Common myeloid progenitor, CD34-positive (primary cell): ENCODE measurements around the gene CAPN11.
A peak's percentile ranks its signal among the peaks of the same experiment; 100 is the strongest.

Experiments
- CTCF ChIA-PET: fragments of 350-600 bp; sonication (Branson Sonifier 250); formaldehyde crosslinking; loops from one replicate; lab custom pipeline; 2021; ENCODE audit warnings: antibody characterized with exemption; lab: Charles Lee
- POLR2A ChIA-PET: fragments of 350-600 bp; sonication (Branson Sonifier 250); formaldehyde crosslinking; loops from one replicate; lab custom pipeline; 2021; ENCODE audit warnings: antibody characterized with exemption; lab: Charles Lee
- DNase-seq, 3 donors: peaks; one replicate each; pipeline versions ENCODE4 v3.0.0 to v3.0.0-alpha.2; 2013
- H3K27ac ChIP-seq, 2 experiments: 1 replicate in 1 of 2; 2 replicates in 1 of 2; pipeline ENCODE4 v1.7.0; 2013; ENCODE audit warnings: inconsistent platforms in 2 of 2, low read length in 2 of 2, mild to moderate bottlenecking in 2 of 2, low read depth in 1 of 2, moderate library complexity in 1 of 2; ENCODE audit not compliant: severe bottlenecking in 2 of 2, insufficient read depth in 1 of 2, poor library complexity in 1 of 2
- H3K27me3 ChIP-seq, 5 experiments: replicated peaks in 2 of 5; 1 replicate in 3 of 5; 2 replicates in 2 of 5; pipeline versions ENCODE4 v1.6.1 to v1.7.0; 2013; ENCODE audit warnings: low read length in 4 of 5, mild to moderate bottlenecking in 2 of 5, moderate library complexity in 2 of 5, inconsistent platforms in 1 of 5; ENCODE audit not compliant: insufficient read depth in 5 of 5, control insufficient read depth in 4 of 5
- H3K36me3 ChIP-seq, 4 experiments: 1 replicate in 2 of 4; 2 replicates in 2 of 4; pipeline versions ENCODE4 v1.6.1 to v1.7.0; 2013; ENCODE audit warnings: low read length in 3 of 4, control low read depth in 1 of 4, mild to moderate bottlenecking in 1 of 4; ENCODE audit not compliant: control insufficient read depth in 4 of 4, insufficient read depth in 4 of 4
- H3K4me1 ChIP-seq, 4 experiments: 1 replicate in 3 of 4; 2 replicates in 1 of 4; pipeline versions ENCODE4 v1.6.1 to v1.7.1; 2013; ENCODE audit warnings: low read length in 3 of 4, mild to moderate bottlenecking in 3 of 4, control low read depth in 1 of 4, inconsistent platforms in 1 of 4, moderate library complexity in 1 of 4; ENCODE audit not compliant: control insufficient read depth in 4 of 4, insufficient read depth in 4 of 4; ENCODE audit errors: control extremely low read depth in 1 of 4
- H3K4me3 ChIP-seq, 7 experiments: 1 replicate in 4 of 7; 2 replicates in 3 of 7; pipeline versions ENCODE4 v1.5.1 to v1.7.0; 2013; ENCODE audit warnings: mild to moderate bottlenecking in 7 of 7, low read length in 6 of 7, moderate library complexity in 6 of 7, inconsistent platforms in 2 of 7, low read depth in 2 of 7, control low read depth in 1 of 7; ENCODE audit not compliant: insufficient read depth in 4 of 7, control insufficient read depth in 1 of 7; ENCODE audit errors: extremely low read depth in 1 of 7
- H3K9me3 ChIP-seq, 5 experiments: 1 replicate in 4 of 5; 2 replicates in 1 of 5; pipeline versions ENCODE4 v1.6.1 to v1.7.1; 2013; ENCODE audit warnings: low read length in 4 of 5, mild to moderate bottlenecking in 2 of 5, inconsistent platforms in 1 of 5, low read depth in 1 of 5, moderate library complexity in 1 of 5; ENCODE audit not compliant: control insufficient read depth in 4 of 5, insufficient read depth in 2 of 5; ENCODE audit errors: control extremely low read depth in 1 of 5
- WGBS: methylation state at CpG from one replicate; pipeline ENCODE4 v1.1.5; 2013; ENCODE audit not compliant: insufficient coverage; 5-methylcytosine and 5-hydroxymethylcytosine counted together

The CAPN11 gene

DNA sequence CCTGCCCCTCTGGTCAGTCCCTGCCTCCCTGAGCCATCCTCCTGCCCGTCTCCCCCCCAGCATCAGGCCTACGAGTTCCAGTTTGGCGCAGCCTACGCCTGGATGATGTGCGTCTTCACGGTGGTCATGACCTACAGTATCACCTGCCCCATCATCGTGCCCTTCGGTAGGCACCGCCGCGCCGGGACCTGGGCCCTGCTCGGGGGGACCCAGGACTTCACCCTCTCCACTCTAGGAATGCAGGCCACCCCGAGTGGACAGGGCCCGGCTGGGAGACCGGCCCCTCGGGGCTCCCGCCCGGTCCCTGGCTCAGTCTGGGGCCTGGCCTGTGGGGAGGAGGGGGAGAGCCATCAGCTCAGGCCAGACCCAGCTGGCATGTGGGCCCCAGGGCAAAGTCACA lies 6.1 kb upstream of the CAPN11 start:
- Histone ChIP-seq H3K9me3 (no peaks in the 10 kb centered on the region), H3K27me3 (peaks cover 0 to 4% (median 0%) of the 10 kb centered on the region in 5 experiments), H3K4me1 (peaks cover 0 to 12% (median 3%) of the 10 kb centered on the region in 4 experiments), H3K4me3 (no peak overlapping the region), H3K36me3 (no peaks in the 10 kb centered on the region), H3K27ac (no peak overlapping the region)
- WGBS, result 100% methylated on average over 17 of the region's 19 CpGs
- no peak for DNase-seq
- ChIA-PET POLR2A (no interaction called here), CTCF (interaction anchor here (1.1 to 4.2 kb wide), 6 partner anchors 8 to 55 kb away, joined by 3 to 51 read pairs (median 4); no protein-coding TSS in a partner anchor)

DNA sequence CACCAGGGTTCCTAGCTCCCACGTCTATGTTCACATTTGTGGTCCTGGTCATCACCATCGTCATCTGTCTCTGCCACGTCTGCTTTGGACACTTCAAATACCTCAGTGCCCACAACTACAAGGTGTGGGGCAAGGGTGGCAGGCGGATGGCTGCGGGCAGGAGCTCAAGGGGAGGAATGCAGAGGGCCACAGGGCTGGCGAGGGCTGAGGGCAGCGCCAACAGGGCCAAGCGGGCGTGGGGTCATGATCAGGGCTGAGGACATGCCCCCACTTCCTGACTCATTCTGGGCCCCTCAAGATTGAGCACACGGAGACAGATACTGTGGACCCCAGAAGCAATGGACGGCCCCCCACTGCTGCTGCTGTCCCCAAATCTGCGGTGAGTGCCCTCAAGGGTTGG lies 4.6 kb upstream of the CAPN11 start:
- peaks cover 0 to 4% (median 0%) of the 10 kb centered on the region in 5 experiments for H3K27me3 ChIP-seq
- WGBS, result 96% methylated on average over 9 of the region's 12 CpGs
- H3K27ac ChIP-seq, result no peak overlapping the region
- DNase-seq, result no peak
- H3K9me3 ChIP-seq, result no peaks in the 10 kb centered on the region
- no peaks in the 10 kb centered on the region for H3K36me3 ChIP-seq
- no peak overlapping the region for H3K4me3 ChIP-seq
- POLR2A ChIA-PET, result no interaction called here
- CTCF ChIA-PET, result interaction anchor here (0.6 to 4.2 kb wide), 11 partner anchors 8 to 166 kb away, joined by 3 to 51 read pairs (median 3); no protein-coding TSS in a partner anchor
- H3K4me1 ChIP-seq, result peaks cover 0 to 12% (median 3%) of the 10 kb centered on the region in 4 experiments

- Histone ChIP-seq H3K27ac (no peak overlapping the region), H3K27me3 (no peaks in the 10 kb centered on the region), H3K9me3 (no peaks in the 10 kb centered on the region), H3K36me3 (no peaks in the 10 kb centered on the region), H3K4me1 (peaks cover 0 to 12% (median 2%) of the 10 kb centered on the region in 4 experiments), H3K4me3 (no peak overlapping the region)
- 99% methylated on average over 7 of the region's 9 CpGs for WGBS
- POLR2A ChIA-PET, result interaction anchor here (0.5 kb wide), 1 partner anchor 347 kb away, joined by 3 read pairs; no protein-coding TSS in a partner anchor
- no peak for DNase-seq
- CTCF ChIA-PET, result interaction anchor here (0.9 to 4.2 kb wide), 5 partner anchors 20 to 149 kb away, joined by 3 to 51 read pairs (median 3); no protein-coding TSS in a partner anchor
Measured at GRCh38 chr6:44156494-44157151, 2.0 kb upstream of the CAPN11 start.

- WGBS, result 66% methylated on average over 3 of the region's 11 CpGs
- ChIA-PET POLR2A (interaction anchor here (0.5 to 1.0 kb wide), 2 partner anchors 90 to 348 kb away, joined by 3 read pairs; partner anchors contain the start of gene HSP90AB1), CTCF (interaction anchor here (0.7 to 1.8 kb wide), 8 partner anchors 9 to 148 kb away, joined by 3 to 8 read pairs (median 3); no protein-coding TSS in a partner anchor)
- Histone ChIP-seq H3K27me3 (no peaks in the 10 kb centered on the region), H3K4me3 (no peak overlapping the region), H3K36me3 (no peaks in the 10 kb centered on the region), H3K4me1 (peaks cover 0 to 12% (median 0%) of the 10 kb centered on the region in 4 experiments), H3K9me3 (no peaks in the 10 kb centered on the region), H3K27ac (no peak overlapping the region)
- peak in 2 of 3 donors; percentile 60 to 64 for DNase-seq
Measured at GRCh38 chr6:44157152-44157521, 1.5 kb upstream of the CAPN11 start.

- POLR2A ChIA-PET, result no interaction called here
- WGBS, result 94% methylated on average over 3 of the region's 8 CpGs
- CTCF ChIA-PET, result interaction anchor here (1.0 to 4.2 kb wide), 12 partner anchors 9 to 93 kb away, joined by 3 to 19 read pairs (median 5); no protein-coding TSS in a partner anchor
- H3K36me3 ChIP-seq, result no peaks in the 10 kb centered on the region
- H3K9me3 ChIP-seq, result no peaks in the 10 kb centered on the region
- no peak overlapping the region for H3K27ac ChIP-seq
- peaks cover 0 to 17% (median 11%) of the 10 kb centered on the region in 4 experiments for H3K4me1 ChIP-seq
- H3K27me3 ChIP-seq, result no peaks in the 10 kb centered on the region
- no peak overlapping the region for H3K4me3 ChIP-seq
- no peak for DNase-seq
Measured at GRCh38 chr6:44161997-44162338, 3.3 kb downstream of the CAPN11 start.

DNA sequence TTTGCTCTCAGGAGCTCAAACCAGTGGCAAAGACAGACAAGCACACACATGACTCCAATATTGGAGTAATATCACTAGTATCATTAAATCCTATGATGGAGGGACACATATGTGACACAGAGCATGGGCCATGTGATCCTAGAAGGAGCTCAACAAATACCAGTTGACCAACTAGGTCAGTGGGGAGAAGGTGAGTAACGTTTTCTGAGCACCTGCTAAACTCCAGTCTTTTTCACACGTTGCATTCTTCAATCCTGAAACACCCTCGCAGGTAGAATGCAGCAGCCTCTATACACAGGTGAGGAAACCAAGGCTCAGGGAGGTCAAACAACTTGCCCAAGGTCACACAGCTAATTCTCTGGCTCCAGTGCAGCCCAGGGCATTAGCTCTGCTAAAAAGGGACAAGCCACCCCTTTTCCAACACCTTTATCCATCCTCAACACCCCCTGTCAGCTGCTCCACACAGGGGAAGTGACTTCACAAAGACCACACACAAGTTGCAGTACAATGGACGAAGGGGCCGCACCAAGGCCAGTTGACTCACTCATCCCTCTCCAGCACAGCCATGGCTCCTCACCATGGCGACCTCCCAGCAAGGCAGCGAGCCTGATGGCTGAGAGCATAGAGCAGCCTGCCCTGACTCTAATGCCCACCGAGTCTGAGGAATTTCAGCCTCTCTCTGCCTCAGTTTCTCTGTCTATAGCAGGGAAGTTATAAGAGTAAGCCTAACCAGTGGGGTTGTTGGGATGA lies 4.4 kb downstream of the CAPN11 start:
- H3K36me3 ChIP-seq, result no peaks in the 10 kb centered on the region
- no peak overlapping the region for H3K4me3 ChIP-seq
- no peaks in the 10 kb centered on the region for H3K27me3 ChIP-seq
- 98% methylated on average over 6 of the region's 8 CpGs for WGBS
- no peak overlapping the region for H3K27ac ChIP-seq
- ChIA-PET CTCF (interaction anchor here (0.9 to 4.2 kb wide), 10 partner anchors 9 to 107 kb away, joined by 3 to 19 read pairs (median 3); partner anchors contain the start of gene TMEM151B), POLR2A (no interaction called here)
- H3K4me1 ChIP-seq, result peaks cover 0 to 15% (median 12%) of the 10 kb centered on the region in 4 experiments
- no peak for DNase-seq
- H3K9me3 ChIP-seq, result no peaks in the 10 kb centered on the region
